Psoas muscle (tissue), 8 donors: ENCODE measurements around the gene DLGAP1. TPM values are rescaled to one million over a fixed set of nuclear protein-coding genes. Genes with fewer than 3 reads are reported as not detected.

ENCODE experiments used
- ATAC-seq, 4 donors: fragments of 200-7000 bp; cut with Tn5 transposase; one replicate each; pipeline ENCODE4 v1.9.1; 2020; ENCODE audit warnings: moderate library complexity in 3 of 4, mild to moderate bottlenecking in 2 of 4
- DNase-seq, 2 donors: peaks; one replicate each; pipeline ENCODE4 v3.0.0-alpha.2; 2020
- H3K27ac ChIP-seq: fragments of 200-600 bp; one replicate; pipeline ENCODE4 v1.8.0; 2022
- H3K27me3 ChIP-seq, 3 donors: fragments of 200-600 bp in 1 of 3; one replicate each; pipeline versions ENCODE4 v1.6.1 to v1.8.0; 2013 to 2022; ENCODE audit warnings: low read length in 2 of 3, mild to moderate bottlenecking in 2 of 3, moderate library complexity in 1 of 3; ENCODE audit not compliant: insufficient read depth in 3 of 3
- H3K36me3 ChIP-seq, 2 donors: fragments of 200-600 bp in 1 of 2; one replicate each; pipeline versions ENCODE4 v1.6.1 to v1.8.0; 2013 to 2022; ENCODE audit warnings: low read depth in 1 of 2, mild to moderate bottlenecking in 1 of 2, moderate library complexity in 1 of 2; ENCODE audit not compliant: insufficient read depth in 1 of 2
- H3K4me1 ChIP-seq: fragments of 200-600 bp; one replicate; pipeline ENCODE4 v1.8.0; 2022
- H3K4me3 ChIP-seq: fragments of 200-600 bp; one replicate; pipeline ENCODE4 v1.8.0; 2022; ENCODE audit warnings: mild to moderate bottlenecking
- H3K9me3 ChIP-seq: fragments of 200-600 bp; one replicate; pipeline ENCODE4 v1.8.0; 2022
- CTCF ChIP-seq: fragments of 200-600 bp; IDR thresholded peaks from one replicate; pipeline ENCODE4 v1.8.0; 2022; ENCODE audit warnings: antibody characterized with exemption
- WGBS, 3 donors: extraction: QIAGEN DNeasy Blood & Tissue Kit; methylation state at CpG; one replicate each; pipeline versions ENCODE4 v1.1.6 to v1.1.7; 2013; 5-methylcytosine and 5-hydroxymethylcytosine counted together
- intact Hi-C, 2 donors: fragments of 100-400 bp; cut with DNase I; formaldehyde crosslinking; loops; one replicate each; pipeline versions ENCODE4 v1.11.0 to v1.14.2; 2022
- polyA plus RNA-seq, 3 donors: library from polyadenylated mRNA; stranded (reverse); fragments of 200-250 nt; gene quantifications; one replicate each; pipeline ENCODE4 v1.2.3, GENCODE V29; 2013
- total RNA-seq, 4 donors: library from RNA; stranded (reverse); fragmentation: NEBNext Ultra II Directional in 2 of 4; extraction: Animal tissue kit (Norgen Biotek cat#: 25700) in 2 of 4; gene quantifications; one replicate each; pipeline versions ENCODE4 v1.2.1 to v1.2.4, GENCODE V29; 2021 to 2023
- donor health status: healthy with polysubstance abuse.
- donor health status: DM: no; HTN: no; CAD: no; lungs with moderate emphysema.
- donor health status: Bipolar disorder and iron deficiency.
- donor health status: healthy.
- donor health status: DM: yes; HTN: yes; CAD: no.
- donor health status: DM: no; HTN: no; CAD: no.
- donor health status: DM: no; HTN: no; CAD: no.
- donor health status: DM: yes; HTN: yes; CAD: no.

DLGAP1 gene
- total and polyA plus RNA-seq, 7 donors, result 0.09 to 0.26 (median 0.16) TPM; not detected in 1

DNA sequence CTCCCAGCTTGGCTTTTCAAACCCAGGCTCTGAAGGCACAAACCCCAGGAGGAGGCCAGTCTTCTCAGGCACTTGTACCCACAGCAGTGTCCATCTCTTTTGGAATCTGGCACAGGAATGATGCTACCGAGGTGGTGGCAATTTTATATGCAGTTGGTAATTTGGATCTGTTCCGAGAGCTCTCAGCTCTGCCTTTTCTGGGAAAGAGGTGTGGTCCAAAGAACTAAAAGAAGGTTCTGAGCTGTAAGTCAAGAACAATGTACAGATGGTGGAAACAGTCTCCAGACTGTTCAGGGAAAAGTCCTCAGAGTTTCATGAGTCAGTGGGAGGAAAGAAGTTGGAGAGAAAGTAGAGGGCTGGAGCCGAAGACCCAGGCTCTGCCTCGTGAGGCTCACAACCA lies 651.8 kb downstream of the DLGAP1 start:
- intact Hi-C loops, result no loop called here
- no peaks in the 10 kb centered on the region for H3K27me3 ChIP-seq
- no peak for TF ChIP-seq CTCF
- DNase-seq (no peak), ATAC-seq (no peak)
- H3K27ac ChIP-seq, result no peak overlapping the region
- no peaks in the 10 kb centered on the region for H3K36me3 ChIP-seq
- H3K4me3 ChIP-seq, result no peak overlapping the region
- H3K9me3 ChIP-seq, result no peaks in the 10 kb centered on the region
- H3K4me1 ChIP-seq, result no peaks in the 10 kb centered on the region
- 74 to 80% (median 77%) methylated on average over 4 of the region's 4 CpGs for WGBS, 3 donors

DNA sequence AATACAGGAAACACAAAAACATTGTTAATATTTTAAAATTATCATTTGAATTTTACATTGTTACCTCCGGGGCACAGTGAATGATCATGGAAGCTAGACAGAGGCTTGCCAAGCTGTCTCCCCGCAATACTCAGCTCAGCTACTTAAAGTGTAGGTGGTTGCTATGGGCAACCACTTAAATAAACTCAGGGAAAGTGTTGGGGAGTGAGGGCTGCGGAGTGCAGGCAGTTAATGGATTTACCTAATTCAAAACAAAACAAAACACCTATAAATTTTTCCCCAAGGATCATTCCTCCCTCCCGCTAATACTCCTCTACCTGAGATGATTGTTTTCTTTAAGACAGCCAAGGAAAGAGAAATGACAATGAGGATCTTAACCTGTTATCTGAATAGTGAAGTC lies 655.6 kb downstream of the DLGAP1 start:
- Histone ChIP-seq H3K27me3 (no peaks in the 10 kb centered on the region), H3K4me1 (no peaks in the 10 kb centered on the region), H3K27ac (no peak overlapping the region), H3K9me3 (no peaks in the 10 kb centered on the region), H3K36me3 (no peaks in the 10 kb centered on the region), H3K4me3 (no peak overlapping the region)
- intact Hi-C loops, result no loop called here
- WGBS, 3 donors, result 42 to 46% (median 44%) methylated on average over 4 of the region's 4 CpGs
- TF ChIP-seq CTCF, result no peak
- DNase-seq (no peak), ATAC-seq (no peak)

- no peak for ATAC-seq
- H3K36me3 ChIP-seq, result no peaks in the 10 kb centered on the region
These were observed 657.1 kb downstream of the DLGAP1 start for GRCh38 chr18:3798032-3798431.

GRCh38 chr18:3796434-3796833 lies 658.7 kb downstream of the DLGAP1 start:
- 88 to 91% (median 90%) methylated on average over 6 of the region's 6 CpGs for WGBS, 3 donors
- Histone ChIP-seq H3K4me3 (no peak overlapping the region), H3K4me1 (no peaks in the 10 kb centered on the region), H3K9me3 (no peaks in the 10 kb centered on the region), H3K36me3 (no peaks in the 10 kb centered on the region), H3K27me3 (no peaks in the 10 kb centered on the region), H3K27ac (no peak overlapping the region)
- DNase-seq (no peak), ATAC-seq (no peak)
- intact Hi-C loops, result no loop called here
- TF ChIP-seq CTCF, result no peak

More at GRCh38 chr18:3798032-3798431, 657.1 kb downstream of the DLGAP1 start:
- H3K27ac ChIP-seq, result no peak overlapping the region
- H3K4me1 ChIP-seq, result no peaks in the 10 kb centered on the region
- WGBS, 3 donors, result 82 to 87% (median 84%) methylated on average over 3 of the region's 3 CpGs
- no peaks in the 10 kb centered on the region for H3K27me3 ChIP-seq
- no peak overlapping the region for H3K4me3 ChIP-seq
- intact Hi-C loops, result no loop called here
- no peak for DNase-seq
- H3K9me3 ChIP-seq, result no peaks in the 10 kb centered on the region
- TF ChIP-seq CTCF, result no peak
